22Rv1 (cell line): Measurements from ENCODE around the gene CCDC185.

Experiments
- H3K27ac ChIP-seq: fragments of 450-650 bp; 2 replicates; pipeline ENCODE4 v1.5.1; 2017
- CTCF ChIP-seq: fragments of 450-650 bp; IDR thresholded peaks from 2 replicates; pipeline ENCODE4 v1.5.1; 2017; ENCODE audit warnings: mild to moderate bottlenecking
- ZFX ChIP-seq: fragments of 450-650 bp; IDR thresholded peaks from 2 replicates; pipeline ENCODE4 v1.6.1; 2017; ENCODE audit warnings: antibody characterized with exemption, borderline replicate concordance

Gene CCDC185

GRCh38 chr1:223411309-223411708 is 18.1 kb downstream of the CCDC185 start:
- TF ChIP-seq ZFX, result no peak
- no peak for TF ChIP-seq CTCF
- H3K27ac ChIP-seq, result no peak overlapping the region

GRCh38 chr1:223411710-223412109 is 18.5 kb downstream of the CCDC185 start:
- no peak overlapping the region for H3K27ac ChIP-seq
- TF ChIP-seq ZFX (no peak), CTCF (no peak)

GRCh38 chr1:223413216-223413615 is 20.0 kb downstream of the CCDC185 start:
- H3K27ac ChIP-seq, result no peak overlapping the region
- TF ChIP-seq CTCF (no peak), ZFX (no peak)

- no peak overlapping the region for H3K27ac ChIP-seq
- TF ChIP-seq CTCF, result no peak
- TF ChIP-seq ZFX, result no peak
Measured at GRCh38 chr1:223417444-223417843, 24.2 kb downstream of the CCDC185 start.

- no peak overlapping the region for H3K27ac ChIP-seq
- TF ChIP-seq CTCF (no peak), ZFX (no peak)
Measured at GRCh38 chr1:223417903-223418663, 24.9 kb downstream of the CCDC185 start.

GRCh38 chr1:223419115-223419514 is 25.9 kb downstream of the CCDC185 start:
- TF ChIP-seq ZFX (no peak), CTCF (no peak)
- H3K27ac ChIP-seq, result no peak overlapping the region

- no peak overlapping the region for H3K27ac ChIP-seq
- TF ChIP-seq CTCF (no peak), ZFX (no peak)
Measured at GRCh38 chr1:223419561-223419960, 26.3 kb downstream of the CCDC185 start.
